CD1c-positive myeloid dendritic cell (primary cell): ENCODE measurements around the gene GAP43.

Source experiments
- DNase-seq: peaks from one replicate; pipeline ENCODE4 v3.0.0-alpha.2; 2016; ENCODE audit errors: extremely low spot score

Gene GAP43

DNA sequence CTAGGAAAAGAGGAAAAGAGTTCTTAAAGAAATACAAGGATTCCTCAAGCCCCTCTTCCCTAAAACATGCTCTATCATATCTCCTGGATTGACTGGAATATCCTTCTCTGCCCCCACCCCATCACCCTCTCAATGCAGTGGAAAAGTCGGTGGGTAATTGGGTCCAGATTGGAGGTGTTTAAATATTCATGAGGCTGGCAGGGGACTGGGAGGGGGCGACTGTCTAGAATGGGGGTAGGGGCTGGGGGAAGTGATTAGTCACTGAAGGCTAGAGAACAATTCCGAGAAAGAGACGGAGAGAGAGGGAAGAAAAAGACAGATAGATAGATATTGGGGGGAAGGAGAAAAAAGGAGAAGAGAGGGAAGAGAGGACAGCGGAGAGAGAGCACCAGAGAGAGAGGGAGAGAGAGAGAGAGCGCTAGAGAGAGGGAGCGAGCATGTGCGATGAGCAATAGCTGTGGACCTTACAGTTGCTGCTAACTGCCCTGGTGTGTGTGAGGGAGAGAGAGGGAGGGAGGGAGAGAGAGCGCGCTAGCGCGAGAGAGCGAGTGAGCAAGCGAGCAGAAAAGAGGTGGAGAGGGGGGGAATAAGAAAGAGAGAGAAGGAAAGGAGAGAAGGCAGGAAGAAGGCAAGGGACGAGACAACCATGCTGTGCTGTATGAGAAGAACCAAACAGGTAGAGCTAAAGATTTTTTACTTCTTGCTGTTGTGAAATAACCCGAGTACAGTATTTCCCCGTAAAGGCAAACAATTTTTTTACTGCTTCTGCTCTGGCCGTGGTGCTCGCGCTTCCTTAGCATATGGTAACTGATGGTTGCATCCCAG, at the start of gene GAP43:
TSS of gene GAP43 (plus strand) at position 467 of the 825 bp plus-strand sequence. CDS start at position 647, 180 bp downstream.
- DNase-seq = no peak

- DNase-seq = no peak
These were observed 46.9 kb upstream of the GAP43 start for GRCh38 chr3:115576325-115576875.

- no peak for DNase-seq
These were observed 46.3 kb upstream of the GAP43 start for GRCh38 chr3:115577000-115577399.

GRCh38 chr3:115578331-115578730, 45.0 kb upstream of the GAP43 start:
- no peak for DNase-seq

DNA sequence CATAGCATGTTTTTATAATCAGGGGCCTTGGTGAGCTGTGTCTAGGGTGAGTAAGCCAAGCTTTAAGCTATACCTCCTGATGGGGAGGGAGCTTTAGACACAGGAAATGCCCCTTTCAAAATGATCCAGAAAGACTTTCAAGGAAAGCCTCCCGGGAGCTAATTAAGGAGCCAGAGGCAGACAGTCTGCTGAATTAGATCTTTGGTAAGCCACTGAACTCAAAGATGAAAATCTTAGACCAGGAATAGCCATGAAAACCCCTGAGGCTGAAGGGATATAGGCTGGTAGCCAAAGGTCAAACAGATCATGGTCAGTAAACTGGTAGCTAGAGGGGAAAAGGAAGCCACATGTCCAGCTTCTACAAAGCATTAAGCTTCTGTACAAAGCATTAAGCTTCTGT, 42.7 kb upstream of the GAP43 start:
- no peak for DNase-seq

GRCh38 chr3:115581362-115582135, 41.8 kb upstream of the GAP43 start:
- DNase-seq = no peak

- DNase-seq = no peak
These were observed 34.9 kb upstream of the GAP43 start for GRCh38 chr3:115588201-115589115.

DNA sequence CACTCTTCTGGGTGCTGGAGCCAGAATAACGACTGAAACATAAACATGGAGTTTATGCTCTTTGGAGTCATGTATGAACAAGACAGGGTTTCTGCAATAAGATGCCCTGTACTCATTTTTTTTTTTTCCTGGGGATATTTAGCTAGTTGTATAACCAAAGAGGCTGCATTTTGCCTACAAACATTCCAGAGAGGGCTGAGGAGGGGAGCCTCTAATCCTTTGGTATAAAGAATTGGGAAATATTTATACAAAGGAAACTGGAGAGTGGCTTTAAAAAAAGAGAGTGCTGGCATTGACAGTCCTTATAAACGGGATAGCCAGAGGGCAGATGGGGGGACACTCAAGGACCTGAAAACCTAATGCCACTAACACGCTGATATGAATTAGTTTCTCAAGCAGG, 32.4 kb upstream of the GAP43 start:
- DNase-seq = no peak

- DNase-seq = no peak
These were observed 27.6 kb upstream of the GAP43 start for GRCh38 chr3:115595611-115596275.

GRCh38 chr3:115598216-115598615, 25.1 kb upstream of the GAP43 start:
- no peak for DNase-seq

- no peak for DNase-seq
These were observed 21.1 kb upstream of the GAP43 start for GRCh38 chr3:115602194-115602593.

DNA sequence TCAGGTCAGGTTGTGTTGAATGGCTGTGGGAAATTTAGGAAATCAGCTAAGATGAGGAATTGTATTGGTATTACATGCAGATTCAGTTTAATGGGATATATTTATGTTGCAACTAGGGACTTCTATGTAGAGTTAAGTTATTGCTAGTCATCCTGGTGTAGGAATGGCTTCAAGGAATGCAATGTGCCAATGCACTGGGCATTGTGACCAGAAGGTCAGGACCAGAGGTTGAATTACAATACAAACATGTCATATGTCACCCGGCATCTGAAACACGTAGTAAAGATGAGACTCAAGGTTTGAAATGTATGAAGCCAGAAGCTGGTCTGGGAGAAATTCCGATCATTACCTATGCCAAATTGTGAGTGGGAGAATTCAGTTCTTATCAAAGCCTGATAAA, 11.7 kb upstream of the GAP43 start:
- no peak for DNase-seq

- DNase-seq = no peak
These were observed 8.1 kb upstream of the GAP43 start for GRCh38 chr3:115615001-115615814.

DNA sequence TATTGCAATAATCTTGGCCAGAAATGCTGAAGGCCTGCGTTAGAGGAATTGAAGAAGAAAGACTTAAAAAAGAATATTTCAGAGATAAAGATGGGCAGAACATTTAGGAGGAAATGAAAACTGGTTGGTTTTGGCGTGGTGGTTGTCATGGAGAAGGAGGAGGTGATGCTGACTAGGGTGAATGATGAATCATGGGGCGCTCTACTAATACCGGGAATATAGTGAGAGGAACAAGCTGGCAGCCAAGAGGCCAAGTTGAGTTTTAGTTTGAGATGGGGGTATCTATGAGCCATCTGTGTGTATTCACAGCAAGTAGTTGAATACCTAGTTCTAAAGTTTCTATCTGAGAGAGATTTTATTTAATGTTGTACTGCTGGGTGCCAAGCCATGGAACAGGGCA, 6.8 kb upstream of the GAP43 start:
- no peak for DNase-seq

DNA sequence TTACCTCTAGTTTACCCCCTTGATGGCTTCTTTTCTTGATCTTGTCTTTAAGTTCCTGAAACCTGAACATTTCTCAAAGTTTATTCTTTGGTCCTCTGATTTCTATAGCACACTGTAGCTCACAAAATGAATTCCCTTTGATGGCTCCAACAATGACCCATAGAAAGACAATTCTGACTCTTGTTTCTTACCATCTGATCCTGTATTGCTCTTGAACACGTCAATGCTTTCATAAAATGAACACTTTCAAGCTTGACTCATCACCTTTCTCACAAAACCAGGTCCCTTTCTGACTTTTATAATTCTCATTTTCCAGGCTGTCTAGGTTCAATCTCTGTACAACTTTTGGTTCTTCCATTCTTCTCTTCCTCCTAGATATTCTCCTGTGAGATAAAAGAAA, 5.7 kb upstream of the GAP43 start:
- DNase-seq = no peak

GRCh38 chr3:115624029-115624741, 875 bp downstream of the GAP43 start:
- no peak for DNase-seq

- no peak for DNase-seq
These were observed 1.6 kb downstream of the GAP43 start for GRCh38 chr3:115624901-115625300.

GRCh38 chr3:115626006-115626409, 2.7 kb downstream of the GAP43 start:
- no peak for DNase-seq

DNA sequence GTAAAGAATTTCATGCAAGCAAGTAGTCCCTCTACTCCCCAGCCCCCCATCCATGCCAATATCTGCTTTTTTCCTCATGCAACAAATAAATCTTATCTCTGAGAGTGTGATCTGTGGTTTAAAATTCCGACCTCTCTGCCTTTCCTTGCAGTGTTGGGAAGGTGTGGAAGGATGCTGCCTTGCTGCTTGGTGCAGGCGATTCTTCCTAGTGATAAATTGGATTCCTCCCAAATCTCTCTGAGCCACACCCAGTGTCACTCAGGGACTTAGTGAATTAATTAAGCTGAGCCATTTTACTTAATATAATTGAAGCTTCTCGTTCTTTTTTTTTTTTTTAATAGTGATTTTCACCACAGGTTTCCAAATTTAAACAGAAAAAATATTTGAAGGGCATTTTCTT, 3.4 kb downstream of the GAP43 start:
- no peak for DNase-seq
